Cardiac fibroblast (primary cell): ENCODE measurements around the gene MFSD12.
"Not testable (repeated sequence)": the region's sequence is repeated elsewhere in the genome, so short reads cannot be mapped to it uniquely, and the experiment has no call there.

Experiments used
- DNase-seq, 2 donors: peaks; one replicate each; pipeline versions ENCODE4 v3.0.0 to v3.0.0-alpha.2; 2010; ENCODE audit warnings: low read depth in 2 of 2
- H3K4me3 ChIP-seq, 2 donors: replicated peaks in 1 of 2; 1 replicate in 1 of 2; 2 replicates in 1 of 2; pipeline ENCODE4 v1.5.1; 2011; ENCODE audit warnings: low read depth in 2 of 2, low read length in 2 of 2, mild to moderate bottlenecking in 2 of 2, moderate library complexity in 1 of 2
- TF ChIP-seq, protein P1 (sequence below): IDR thresholded peaks from one replicate; pipeline ENCODE4 v1.5.1; 2011; ENCODE audit warnings: low read depth, mild to moderate bottlenecking, low read length, inconsistent platforms

MFSD12 gene

DNA sequence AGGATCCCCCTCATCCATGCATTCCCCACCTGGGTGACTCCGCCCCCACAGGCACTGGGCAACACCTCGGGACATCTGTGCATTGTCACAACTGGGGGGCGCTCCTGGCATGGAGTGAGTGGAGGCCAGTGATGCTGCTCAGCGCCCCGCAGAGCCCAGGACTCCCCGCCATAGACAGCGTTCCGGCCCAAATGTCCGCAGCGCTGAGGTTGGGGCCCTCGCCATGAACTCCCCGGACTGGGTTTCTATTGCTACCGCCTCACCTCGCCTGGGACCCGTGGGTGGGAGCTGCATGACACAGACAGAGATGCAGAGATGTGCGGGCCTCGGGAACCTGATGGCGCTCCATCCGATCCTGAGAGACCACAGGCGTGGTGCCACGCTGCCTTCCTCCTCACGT is 46.7 kb downstream of the MFSD12 start:
- TF ChIP-seq, protein P1, sequence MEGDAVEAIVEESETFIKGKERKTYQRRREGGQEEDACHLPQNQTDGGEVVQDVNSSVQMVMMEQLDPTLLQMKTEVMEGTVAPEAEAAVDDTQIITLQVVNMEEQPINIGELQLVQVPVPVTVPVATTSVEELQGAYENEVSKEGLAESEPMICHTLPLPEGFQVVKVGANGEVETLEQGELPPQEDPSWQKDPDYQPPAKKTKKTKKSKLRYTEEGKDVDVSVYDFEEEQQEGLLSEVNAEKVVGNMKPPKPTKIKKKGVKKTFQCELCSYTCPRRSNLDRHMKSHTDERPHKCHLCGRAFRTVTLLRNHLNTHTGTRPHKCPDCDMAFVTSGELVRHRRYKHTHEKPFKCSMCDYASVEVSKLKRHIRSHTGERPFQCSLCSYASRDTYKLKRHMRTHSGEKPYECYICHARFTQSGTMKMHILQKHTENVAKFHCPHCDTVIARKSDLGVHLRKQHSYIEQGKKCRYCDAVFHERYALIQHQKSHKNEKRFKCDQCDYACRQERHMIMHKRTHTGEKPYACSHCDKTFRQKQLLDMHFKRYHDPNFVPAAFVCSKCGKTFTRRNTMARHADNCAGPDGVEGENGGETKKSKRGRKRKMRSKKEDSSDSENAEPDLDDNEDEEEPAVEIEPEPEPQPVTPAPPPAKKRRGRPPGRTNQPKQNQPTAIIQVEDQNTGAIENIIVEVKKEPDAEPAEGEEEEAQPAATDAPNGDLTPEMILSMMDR = no peak
- DNase-seq = no peak
- no peak overlapping the region for H3K4me3 ChIP-seq

DNA sequence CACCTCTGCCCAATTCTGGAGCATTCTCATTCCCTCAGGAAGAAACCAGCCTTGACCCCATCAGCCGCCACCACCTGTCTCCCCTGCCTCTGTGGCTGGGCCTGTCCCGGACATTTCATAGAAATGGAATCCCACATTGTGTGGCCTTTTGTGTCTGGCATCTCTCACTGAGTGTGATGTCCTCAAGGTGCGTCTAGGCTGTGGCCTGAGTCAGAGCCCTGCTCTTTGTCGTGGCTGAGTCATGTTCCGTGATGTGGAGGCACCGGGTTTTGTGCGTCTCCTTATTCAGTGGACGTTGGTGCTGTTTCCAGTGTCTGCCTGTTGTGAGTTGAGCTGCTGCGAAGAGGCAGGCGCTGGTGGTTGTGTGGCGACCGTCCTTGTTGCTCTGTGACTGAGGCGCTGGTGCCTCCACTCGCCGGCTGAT is 47.8 kb downstream of the MFSD12 start:
- TF ChIP-seq, protein P1 = no peak
- peak in 1 of 2 donors; percentile 85 for DNase-seq
- H3K4me3 ChIP-seq = no peak overlapping the region

GRCh38 chr19:3508771-3509535 is 48.4 kb downstream of the MFSD12 start:
- TF ChIP-seq, protein P1 = no peak
- no peak for DNase-seq
- H3K4me3 ChIP-seq = no peak overlapping the region

GRCh38 chr19:3508121-3508661 is 49.2 kb downstream of the MFSD12 start:
- H3K4me3 ChIP-seq = peak overlapping the region in 1 of 2 donors; percentile 82

GRCh38 chr19:3507371-3508120 is 49.8 kb downstream of the MFSD12 start:
- peak overlapping the region; percentile 82 to 92 for H3K4me3 ChIP-seq
- peak in 1 of 2 donors; percentile 10 for DNase-seq
- TF ChIP-seq, protein P1 = no peak

More at GRCh38 chr19:3508121-3508661, 49.2 kb downstream of the MFSD12 start:
- not testable (repeated sequence) for DNase-seq

DNA sequence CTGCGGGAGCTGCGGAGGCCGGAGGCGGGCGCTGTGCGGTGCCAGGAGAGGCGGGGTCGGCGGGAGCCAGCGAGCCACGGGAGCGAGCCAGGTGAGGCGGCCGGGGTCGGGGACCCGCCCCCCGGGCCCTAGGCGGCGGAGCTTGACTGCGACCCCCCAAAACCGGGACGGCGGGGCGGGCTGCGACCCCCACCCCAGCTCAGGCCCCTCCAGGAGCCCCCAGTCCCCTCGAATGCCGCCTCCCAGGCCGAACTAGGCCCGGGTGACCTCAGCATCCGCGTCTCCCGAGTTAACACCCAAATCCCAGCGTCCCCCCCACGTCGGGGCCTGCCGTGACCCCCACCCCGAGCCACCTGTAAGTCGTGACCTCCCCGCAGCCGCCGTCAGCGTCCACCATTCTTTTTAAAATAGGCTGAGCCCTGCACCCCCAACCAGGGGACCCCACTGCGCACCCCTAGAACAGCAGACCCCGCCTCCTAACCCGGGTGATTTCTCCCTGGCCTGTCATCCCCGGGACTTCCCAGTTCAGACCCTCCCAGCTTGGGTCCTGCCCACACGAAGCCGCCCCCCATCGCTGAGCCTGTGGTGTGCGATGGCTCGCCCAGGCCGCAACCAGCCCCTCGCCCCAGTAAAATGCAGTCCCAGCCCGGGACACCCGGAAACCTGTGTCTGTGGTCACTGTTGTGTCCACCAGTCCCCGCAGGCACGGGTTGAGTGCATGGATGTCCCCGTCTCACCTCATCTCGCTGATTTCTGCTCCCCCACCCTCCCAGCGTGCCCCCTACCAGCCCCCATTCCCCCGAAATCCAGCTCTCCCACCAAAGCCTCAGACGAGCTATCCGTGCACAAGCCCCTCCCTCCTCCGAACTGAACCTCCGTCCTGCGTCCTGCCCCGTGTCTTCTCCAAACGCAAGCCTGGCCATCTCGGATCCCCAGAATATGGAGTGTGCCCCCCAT is 50.7 kb downstream of the MFSD12 start:
- peak in 1 of 2 donors; percentile 20 for DNase-seq
- H3K4me3 ChIP-seq = peak overlapping the region; percentile 82 to 92
- TF ChIP-seq, protein P1 = no peak
